ENCODE data around the gene PXMP2. TPM values are rescaled to one million over a fixed set of nuclear protein-coding genes. Genes with fewer than 3 reads are reported as not detected.
"Not testable (repeated sequence)": the region's sequence is repeated elsewhere in the genome, so short reads cannot be mapped to it uniquely, and the experiment has no call there.

The PXMP2 gene
- total and polyA plus RNA-seq, 7 experiments from 2014 or later, result 2.6 to 26.8 (median 5.9) TPM

DNA sequence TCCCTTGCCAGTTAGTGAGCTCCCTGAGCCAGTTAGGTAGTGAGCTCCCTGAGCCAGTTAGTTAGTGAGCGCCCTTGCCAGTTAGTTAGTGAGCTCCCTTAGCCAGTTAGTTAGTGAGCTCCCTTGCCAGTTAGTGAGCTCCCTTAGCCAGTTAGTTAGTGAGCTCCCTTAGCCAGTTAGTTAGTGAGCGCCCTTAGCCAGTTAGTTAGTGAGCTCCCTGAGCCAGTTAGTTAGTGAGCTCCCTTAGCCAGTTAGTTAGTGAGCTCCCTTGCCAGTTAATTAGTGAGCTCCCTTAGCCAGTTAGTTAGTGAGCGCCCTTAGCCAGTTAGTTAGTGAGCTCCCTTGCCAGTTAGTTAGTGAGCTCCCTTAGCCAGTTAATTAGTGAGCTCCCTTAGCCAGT is 4.6 kb downstream of the PXMP2 start:
- H3K27ac ChIP-seq (ENCODE audit: low read depth, low read length); H3K27ac Mint-ChIP-seq; ATAC-seq; DNase-seq; H3K9me3 Mint-ChIP-seq; H3K36me3 ChIP-seq (ENCODE audit: control insufficient read depth in 2 of 3, insufficient read depth in 3 of 3, low read length in 3 of 3); H3K4me1 ChIP-seq (ENCODE audit: control insufficient read depth in 2 of 2, insufficient read depth in 2 of 2, low read length in 2 of 2); intact Hi-C loops (cut with micrococcal nuclease); H3K27me3 Mint-ChIP-seq; H3K27me3 ChIP-seq (ENCODE audit: control insufficient read depth in 2 of 2, insufficient read depth in 2 of 2, low read length in 2 of 2); H3K4me3 ChIP-seq (ENCODE audit: low read length); H3K4me3 Mint-ChIP-seq; H3K9me3 ChIP-seq (ENCODE audit: control insufficient read depth in 2 of 3, low read length in 3 of 3): not testable (repeated sequence)
- H3K36me3 Mint-ChIP-seq, result peaks cover 0 to 14% (median 4%) of the 10 kb centered on the region in 5 donors
- ChIA-PET CTCF (interaction anchor here (0.7 kb wide), 2 partner anchors 15 to 55 kb away, joined by 3 to 4 read pairs; no protein-coding TSS in a partner anchor), POLR2A (interaction anchor here (1.0 kb wide), 1 partner anchor 17 kb away, joined by 3 read pairs; no protein-coding TSS in a partner anchor)
- H3K4me1 Mint-ChIP-seq, result peaks cover 0 to 12% (median 10%) of the 10 kb centered on the region in 7 donors

DNA sequence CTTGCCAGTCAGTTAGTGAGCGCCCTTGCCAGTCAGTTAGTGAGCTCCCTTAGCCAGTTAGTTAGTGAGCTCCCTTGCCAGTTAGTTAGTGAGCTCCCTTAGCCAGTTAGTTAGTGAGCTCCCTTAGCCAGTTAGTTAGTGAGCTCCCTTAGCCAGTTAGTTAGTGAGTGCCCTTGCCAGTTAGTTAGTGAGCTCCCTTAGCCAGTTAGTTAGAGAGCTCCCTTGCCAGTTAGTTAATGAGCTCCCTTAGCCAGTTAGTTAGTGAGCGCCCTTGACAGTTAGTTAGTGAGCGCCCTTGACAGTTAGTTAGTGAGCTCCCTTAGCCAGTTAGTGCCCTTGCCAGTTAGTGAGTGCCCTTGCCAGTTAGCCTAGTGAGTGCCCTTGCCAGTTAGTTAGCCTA is 7.5 kb downstream of the PXMP2 start:
- ATAC-seq; H3K27ac Mint-ChIP-seq; H3K4me3 Mint-ChIP-seq; H3K36me3 ChIP-seq (ENCODE audit: control insufficient read depth in 2 of 3, insufficient read depth in 3 of 3, low read length in 3 of 3); H3K4me1 ChIP-seq (ENCODE audit: control insufficient read depth in 2 of 2, insufficient read depth in 2 of 2, low read length in 2 of 2); intact Hi-C loops (cut with micrococcal nuclease); H3K4me3 ChIP-seq (ENCODE audit: low read length); DNase-seq; H3K27me3 ChIP-seq (ENCODE audit: control insufficient read depth in 2 of 2, insufficient read depth in 2 of 2, low read length in 2 of 2); H3K27ac ChIP-seq (ENCODE audit: low read depth, low read length); H3K9me3 ChIP-seq (ENCODE audit: control insufficient read depth in 2 of 3, low read length in 3 of 3); H3K27me3 Mint-ChIP-seq; H3K4me1 Mint-ChIP-seq; H3K9me3 Mint-ChIP-seq: not testable (repeated sequence)
- POLR2A ChIA-PET, result interaction anchor here (0.7 kb wide), 1 partner anchor 96 kb away, joined by 3 read pairs; no protein-coding TSS in a partner anchor
- CTCF ChIA-PET, result interaction anchor here (0.6 to 0.7 kb wide), 2 partner anchors 58 to 520 kb away, joined by 3 read pairs; no protein-coding TSS in a partner anchor
- peaks cover 0 to 23% (median 18%) of the 10 kb centered on the region in 5 donors for H3K36me3 Mint-ChIP-seq

DNA sequence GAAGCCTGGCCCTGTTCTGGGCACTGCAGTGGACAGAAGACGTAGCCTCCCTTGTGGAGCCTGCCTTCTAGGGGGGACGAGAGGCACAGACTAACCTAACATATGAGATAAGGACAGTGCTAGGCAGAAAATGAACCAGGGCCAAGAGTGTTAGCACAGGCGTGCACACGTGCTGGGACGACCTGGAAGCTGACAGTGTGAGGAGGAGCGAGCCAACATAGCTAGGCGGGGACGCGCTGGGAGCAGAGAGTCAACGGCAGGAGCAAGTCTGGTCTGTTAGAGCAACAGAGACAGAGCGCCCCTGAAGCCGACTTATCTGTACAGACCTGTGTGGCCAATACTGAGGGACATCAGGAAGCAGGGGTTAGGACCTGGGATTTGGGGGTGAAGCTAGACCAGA is 8.0 kb downstream of the PXMP2 start:
- peaks cover 0 to 2% (median 0%) of the 10 kb centered on the region in 7 donors for H3K4me1 Mint-ChIP-seq
- DNase-seq, result no peak
- H3K4me3 Mint-ChIP-seq, result no peak overlapping the region
- no peaks in the 10 kb centered on the region for H3K27me3 ChIP-seq (ENCODE audit: control insufficient read depth in 2 of 2, insufficient read depth in 2 of 2, low read length in 2 of 2)
- H3K27me3 Mint-ChIP-seq, result no peaks in the 10 kb centered on the region
- intact Hi-C loops (cut with micrococcal nuclease), result no loop called here
- peaks cover 0 to 26% (median 21%) of the 10 kb centered on the region in 5 donors for H3K36me3 Mint-ChIP-seq
- ChIA-PET CTCF (interaction anchor here (0.6 to 0.7 kb wide), 2 partner anchors 57 to 521 kb away, joined by 3 read pairs; no protein-coding TSS in a partner anchor), POLR2A (no interaction called here)
- H3K4me1 ChIP-seq (ENCODE audit: control insufficient read depth in 2 of 2, insufficient read depth in 2 of 2, low read length in 2 of 2), result no peaks in the 10 kb centered on the region
- H3K27ac Mint-ChIP-seq, result peak overlapping the region in 1 of 9 donors; percentile 56
- no peaks in the 10 kb centered on the region for H3K9me3 ChIP-seq (ENCODE audit: control insufficient read depth in 2 of 3, low read length in 3 of 3)
- H3K4me3 ChIP-seq (ENCODE audit: low read length), result no peak overlapping the region
- H3K36me3 ChIP-seq (ENCODE audit: control insufficient read depth in 2 of 3, insufficient read depth in 3 of 3, low read length in 3 of 3), result peaks cover 0 to 3% (median 0%) of the 10 kb centered on the region in 3 experiments
- H3K9me3 Mint-ChIP-seq, result no peaks in the 10 kb centered on the region
- no peak for ATAC-seq
- H3K27ac ChIP-seq (ENCODE audit: low read depth, low read length), result no peak overlapping the region

DNA sequence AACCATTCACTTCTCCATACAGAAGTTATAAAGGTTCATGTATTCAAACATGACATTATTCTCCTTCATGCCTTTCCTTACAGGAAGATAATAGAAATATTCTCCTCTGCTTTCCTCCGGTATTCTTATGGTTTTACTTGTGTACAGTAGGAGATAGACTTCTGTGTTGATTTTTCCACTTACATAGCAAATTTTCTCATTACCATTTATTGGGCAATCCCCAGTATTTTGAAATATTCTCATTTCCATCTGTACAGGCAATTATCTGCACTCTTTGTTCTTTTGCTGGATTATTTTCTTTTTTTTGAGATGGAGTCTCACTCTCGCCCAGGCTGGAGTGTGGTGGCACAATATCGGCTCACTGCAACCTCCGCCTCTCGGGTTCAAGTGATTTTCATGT is 11.0 kb downstream of the PXMP2 start:
- Histone ChIP-seq H3K4me3 (ENCODE audit: low read length) (no peak overlapping the region), H3K36me3 (ENCODE audit: control insufficient read depth in 2 of 3, insufficient read depth in 3 of 3, low read length in 3 of 3) (peaks cover 0 to 3% (median 0%) of the 10 kb centered on the region in 3 experiments), H3K27ac (ENCODE audit: low read depth, low read length) (no peak overlapping the region), H3K9me3 (ENCODE audit: control insufficient read depth in 2 of 3, low read length in 3 of 3) (no peaks in the 10 kb centered on the region), H3K4me1 (ENCODE audit: control insufficient read depth in 2 of 2, insufficient read depth in 2 of 2, low read length in 2 of 2) (no peaks in the 10 kb centered on the region), H3K27me3 (ENCODE audit: control insufficient read depth in 2 of 2, insufficient read depth in 2 of 2, low read length in 2 of 2) (no peaks in the 10 kb centered on the region)
- peaks cover under 1 to 33% (median 22%) of the 10 kb centered on the region in 5 donors for H3K36me3 Mint-ChIP-seq
- ChIA-PET POLR2A (no interaction called here), CTCF (no interaction called here)
- no peak overlapping the region for H3K27ac Mint-ChIP-seq
- ATAC-seq (no peak), DNase-seq (no peak)
- intact Hi-C loops (cut with micrococcal nuclease), result no loop called here
- peaks cover 0 to 4% (median 0%) of the 10 kb centered on the region in 7 donors for H3K4me1 Mint-ChIP-seq
- no peak overlapping the region for H3K4me3 Mint-ChIP-seq
- no peaks in the 10 kb centered on the region for H3K27me3 Mint-ChIP-seq
- peaks cover 0 to 2% (median 0%) of the 10 kb centered on the region in 11 donors for H3K9me3 Mint-ChIP-seq

DNA sequence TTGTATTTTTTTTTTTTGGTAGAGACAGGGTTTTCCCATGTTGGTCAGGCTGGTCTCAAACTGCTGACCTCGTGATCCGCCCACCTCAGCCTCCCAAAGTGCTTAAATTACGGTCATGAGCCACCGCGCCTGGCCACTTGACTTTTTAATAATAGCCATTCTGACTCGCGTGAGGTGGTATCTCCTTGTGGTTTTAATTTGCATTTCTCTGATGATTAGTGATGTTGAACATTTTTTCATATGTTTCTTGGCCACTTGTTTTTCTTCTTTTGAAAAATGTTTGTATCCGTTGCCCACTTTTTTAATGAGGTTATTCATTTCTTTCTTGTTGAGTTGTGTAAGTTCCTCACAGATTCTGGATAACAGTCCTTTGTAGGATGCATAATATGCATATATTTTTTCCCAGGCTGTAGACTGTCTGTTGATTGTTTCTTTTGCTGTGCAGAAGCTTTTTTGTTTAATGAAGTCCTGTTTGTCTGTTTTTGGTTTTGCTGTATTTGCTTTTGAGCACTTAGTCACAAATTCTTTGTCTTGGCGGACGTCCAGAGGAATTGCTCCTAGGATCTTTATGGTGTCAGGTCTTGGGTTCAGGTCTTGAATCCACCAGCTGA is 12.9 kb downstream of the PXMP2 start:
- DNase-seq, result no peak
- Mint-ChIP-seq H3K4me1 (peaks cover 0 to 7% (median 0%) of the 10 kb centered on the region in 7 donors), H3K27me3 (no peaks in the 10 kb centered on the region), H3K36me3 (peaks cover 7 to 47% (median 28%) of the 10 kb centered on the region in 5 donors), H3K4me3 (no peak overlapping the region), H3K9me3 (peaks cover 0 to 10% (median 0%) of the 10 kb centered on the region in 11 donors), H3K27ac (no peak overlapping the region)
- Histone ChIP-seq H3K4me3 (ENCODE audit: low read length) (no peak overlapping the region), H3K36me3 (ENCODE audit: control insufficient read depth in 2 of 3, insufficient read depth in 3 of 3, low read length in 3 of 3) (peaks cover 0 to 3% (median 0%) of the 10 kb centered on the region in 3 experiments), H3K27me3 (ENCODE audit: control insufficient read depth in 2 of 2, insufficient read depth in 2 of 2, low read length in 2 of 2) (no peaks in the 10 kb centered on the region), H3K4me1 (ENCODE audit: control insufficient read depth in 2 of 2, insufficient read depth in 2 of 2, low read length in 2 of 2) (no peaks in the 10 kb centered on the region), H3K27ac (ENCODE audit: low read depth, low read length) (no peak overlapping the region), H3K9me3 (ENCODE audit: control insufficient read depth in 2 of 3, low read length in 3 of 3) (no peaks in the 10 kb centered on the region)
- ChIA-PET CTCF (no interaction called here), POLR2A (no interaction called here)
- ATAC-seq, result no peak
- intact Hi-C loops (cut with micrococcal nuclease), result no loop called here

DNA sequence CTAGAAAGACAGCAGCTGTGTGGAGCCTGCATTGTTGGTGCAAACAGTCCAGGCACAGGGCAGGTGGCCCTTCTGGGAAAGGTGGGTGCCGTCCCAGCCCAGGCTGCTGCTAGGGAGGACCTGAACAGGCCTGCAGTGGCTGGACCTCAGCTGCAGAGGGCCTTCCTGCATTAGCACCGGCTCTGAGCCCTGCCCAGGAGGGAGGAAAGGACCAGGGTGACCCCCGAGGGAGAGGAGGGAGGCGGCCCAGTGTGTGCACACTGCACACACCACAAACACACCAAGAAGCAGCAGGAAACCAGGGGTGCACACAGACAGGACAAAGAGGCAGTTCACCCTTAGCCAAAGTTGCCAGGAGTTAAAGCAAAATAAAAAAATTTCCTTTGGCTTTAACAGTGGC is 15.3 kb downstream of the PXMP2 start:
- no peak for ATAC-seq
- Histone ChIP-seq H3K27ac (ENCODE audit: low read depth, low read length) (no peak overlapping the region), H3K4me1 (ENCODE audit: control insufficient read depth in 2 of 2, insufficient read depth in 2 of 2, low read length in 2 of 2) (no peaks in the 10 kb centered on the region), H3K36me3 (ENCODE audit: control insufficient read depth in 2 of 3, insufficient read depth in 3 of 3, low read length in 3 of 3) (no peaks in the 10 kb centered on the region), H3K27me3 (ENCODE audit: control insufficient read depth in 2 of 2, insufficient read depth in 2 of 2, low read length in 2 of 2) (no peaks in the 10 kb centered on the region), H3K9me3 (ENCODE audit: control insufficient read depth in 2 of 3, low read length in 3 of 3) (peaks cover 0 to 9% (median 0%) of the 10 kb centered on the region in 3 experiments), H3K4me3 (ENCODE audit: low read length) (no peak overlapping the region)
- ChIA-PET CTCF (no interaction called here), POLR2A (interaction anchor here (1.0 kb wide), 2 partner anchors 8 to 68 kb away, joined by 3 read pairs; partner anchors contain the start of gene PGAM5)
- DNase-seq, result no peak
- Mint-ChIP-seq H3K4me1 (peaks cover 0 to 7% (median 0%) of the 10 kb centered on the region in 7 donors), H3K27me3 (no peaks in the 10 kb centered on the region), H3K9me3 (peaks cover 0 to 22% (median 7%) of the 10 kb centered on the region in 11 donors), H3K27ac (no peak overlapping the region), H3K36me3 (peaks cover 11 to 43% (median 27%) of the 10 kb centered on the region in 5 donors), H3K4me3 (no peak overlapping the region)
- intact Hi-C loops (cut with micrococcal nuclease), result no loop called here

All from naive thymus-derived CD4-positive, alpha-beta T cell (primary cell).